Measurements from ENCODE around the gene CAPN13.

DNA sequence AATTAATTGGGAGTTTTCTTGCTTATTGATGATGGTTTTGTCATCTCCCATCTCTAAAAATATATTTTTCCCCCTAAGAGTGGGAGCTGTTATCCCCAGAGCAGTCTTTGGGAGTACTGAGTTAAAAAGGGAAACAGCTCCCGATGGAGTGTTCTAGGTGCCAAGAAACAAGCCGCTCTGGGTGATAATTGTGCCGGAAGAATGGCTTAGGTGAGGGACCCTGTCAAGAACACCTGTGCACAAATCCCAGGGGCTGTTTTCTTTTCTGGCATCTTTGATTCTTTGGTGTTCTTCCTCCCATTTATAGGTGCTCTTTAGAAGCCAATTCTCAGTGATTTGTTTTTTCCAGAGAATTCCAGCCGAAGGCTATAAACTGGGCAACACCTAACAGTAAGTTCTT is 1.4 kb upstream of the CAPN13 start:
- no peak for TF ChIP-seq CTCF (IDR thresholded peaks at IDR 0.05)
- TF ChIP-seq, protein P1, sequence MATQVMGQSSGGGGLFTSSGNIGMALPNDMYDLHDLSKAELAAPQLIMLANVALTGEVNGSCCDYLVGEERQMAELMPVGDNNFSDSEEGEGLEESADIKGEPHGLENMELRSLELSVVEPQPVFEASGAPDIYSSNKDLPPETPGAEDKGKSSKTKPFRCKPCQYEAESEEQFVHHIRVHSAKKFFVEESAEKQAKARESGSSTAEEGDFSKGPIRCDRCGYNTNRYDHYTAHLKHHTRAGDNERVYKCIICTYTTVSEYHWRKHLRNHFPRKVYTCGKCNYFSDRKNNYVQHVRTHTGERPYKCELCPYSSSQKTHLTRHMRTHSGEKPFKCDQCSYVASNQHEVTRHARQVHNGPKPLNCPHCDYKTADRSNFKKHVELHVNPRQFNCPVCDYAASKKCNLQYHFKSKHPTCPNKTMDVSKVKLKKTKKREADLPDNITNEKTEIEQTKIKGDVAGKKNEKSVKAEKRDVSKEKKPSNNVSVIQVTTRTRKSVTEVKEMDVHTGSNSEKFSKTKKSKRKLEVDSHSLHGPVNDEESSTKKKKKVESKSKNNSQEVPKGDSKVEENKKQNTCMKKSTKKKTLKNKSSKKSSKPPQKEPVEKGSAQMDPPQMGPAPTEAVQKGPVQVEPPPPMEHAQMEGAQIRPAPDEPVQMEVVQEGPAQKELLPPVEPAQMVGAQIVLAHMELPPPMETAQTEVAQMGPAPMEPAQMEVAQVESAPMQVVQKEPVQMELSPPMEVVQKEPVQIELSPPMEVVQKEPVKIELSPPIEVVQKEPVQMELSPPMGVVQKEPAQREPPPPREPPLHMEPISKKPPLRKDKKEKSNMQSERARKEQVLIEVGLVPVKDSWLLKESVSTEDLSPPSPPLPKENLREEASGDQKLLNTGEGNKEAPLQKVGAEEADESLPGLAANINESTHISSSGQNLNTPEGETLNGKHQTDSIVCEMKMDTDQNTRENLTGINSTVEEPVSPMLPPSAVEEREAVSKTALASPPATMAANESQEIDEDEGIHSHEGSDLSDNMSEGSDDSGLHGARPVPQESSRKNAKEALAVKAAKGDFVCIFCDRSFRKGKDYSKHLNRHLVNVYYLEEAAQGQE (IDR thresholded peaks at IDR 0.05; ENCODE audit: insufficient read depth in 1 of 2, low read depth in 2 of 2, low read length in 1 of 2), result no peak
- TF ChIP-seq SIN3A (IDR thresholded peaks at IDR 0.05; ENCODE audit: borderline replicate concordance, insufficient read depth, low read depth, low read length), result no peak
- TF ChIP-seq POLR2AphosphoS5 (IDR thresholded peaks at IDR 0.05; ENCODE audit: low read depth, low read length), result no peak
